Measurements from ENCODE around the gene OXSR1.
"Not testable (repeated sequence)": the region's sequence is repeated elsewhere in the genome, so short reads cannot be mapped to it uniquely, and the experiment has no call there.

The OXSR1 gene

GRCh38 chr3:38128303-38128655, 37.1 kb upstream of the OXSR1 start:
- DNase-seq = no peak

- DNase-seq = no peak
Observed at GRCh38 chr3:38129058-38129457, 36.3 kb upstream of the OXSR1 start.

- no peak for DNase-seq
Observed at GRCh38 chr3:38130631-38131065, 34.7 kb upstream of the OXSR1 start.

- DNase-seq = peak; percentile 76
Observed at GRCh38 chr3:38131621-38132369, 33.5 kb upstream of the OXSR1 start.

GRCh38 chr3:38133209-38133556, 32.2 kb upstream of the OXSR1 start:
- no peak for DNase-seq

- DNase-seq = no peak
Observed at GRCh38 chr3:38133557-38134405, 31.6 kb upstream of the OXSR1 start.

GRCh38 chr3:38134517-38135143, 30.7 kb upstream of the OXSR1 start:
- not testable (repeated sequence) for DNase-seq

- DNase-seq = peak; percentile 68
Observed at GRCh38 chr3:38135621-38136277, 29.6 kb upstream of the OXSR1 start.

- DNase-seq = no peak
Observed at GRCh38 chr3:38136393-38136776, 29.0 kb upstream of the OXSR1 start.

- peak; percentile 99 for DNase-seq
Observed at GRCh38 chr3:38136777-38137614, 28.3 kb upstream of the OXSR1 start, which contains the start of gene ACAA1. Gene ACAA1, minus strand, starts transcription at chr3:38137127. Its CDS starts 92 bp downstream, at chr3:38137035.

- peak; percentile 70 for DNase-seq
Observed at GRCh38 chr3:38137615-38138348, 27.6 kb upstream of the OXSR1 start.

GRCh38 chr3:38138349-38139190, 26.8 kb upstream of the OXSR1 start, which contains the start of gene MYD88:
Gene MYD88, plus strand, starts transcription at chr3:38138661. Its CDS starts 40 bp downstream, at chr3:38138701.
- DNase-seq = peak; percentile 87

- peak; percentile 45 for DNase-seq
Observed at GRCh38 chr3:38139191-38139590, 26.1 kb upstream of the OXSR1 start.

- DNase-seq = no peak
Observed at GRCh38 chr3:38139652-38140051, 25.7 kb upstream of the OXSR1 start.

GRCh38 chr3:38140326-38141172, 24.8 kb upstream of the OXSR1 start:
- no peak for DNase-seq

- no peak for DNase-seq
Observed at GRCh38 chr3:38141173-38141951, 24.0 kb upstream of the OXSR1 start.

GRCh38 chr3:38141952-38142273, 23.4 kb upstream of the OXSR1 start:
- DNase-seq = no peak

GRCh38 chr3:38142959-38143358, 22.4 kb upstream of the OXSR1 start:
- no peak for DNase-seq

GRCh38 chr3:38143511-38143910, 21.8 kb upstream of the OXSR1 start:
- DNase-seq = no peak
